Endometrial microvascular endothelial cells (primary cell): ENCODE results near the gene CPT1B. TPM values are rescaled to one million over a fixed set of nuclear protein-coding genes. Genes with fewer than 3 reads are reported as not detected.
"Not testable (repeated sequence)": the region's sequence is repeated elsewhere in the genome, so short reads cannot be mapped to it uniquely, and the experiment has no call there.

Experiments used
- in situ Hi-C: cut with HindIII; loops from 2 replicates; pipeline ENCODE4 v1.10.0; 2017; ENCODE audit warnings: low sequenced_read_pairs, low pct_unique_long_range_greater_than_20kb; ENCODE audit errors: inconsistent ontology term
- total RNA-seq: library from RNA; depleted of rRNA; stranded (reverse); fragments of >200 nt; gene quantifications from one replicate; pipeline ENCODE4 v1.2.3, GENCODE V29; 2015; ENCODE audit errors: inconsistent ontology term

CPT1B gene
- total RNA-seq, 1 donor from 2014 or later = 3.2 TPM

GRCh38 chr22:50533856-50534711 is 44.1 kb downstream of the CPT1B start:
- in situ Hi-C loops = not testable (repeated sequence)

GRCh38 chr22:50532824-50533796 is 45.1 kb downstream of the CPT1B start:
- in situ Hi-C loops = no loop called here

DNA sequence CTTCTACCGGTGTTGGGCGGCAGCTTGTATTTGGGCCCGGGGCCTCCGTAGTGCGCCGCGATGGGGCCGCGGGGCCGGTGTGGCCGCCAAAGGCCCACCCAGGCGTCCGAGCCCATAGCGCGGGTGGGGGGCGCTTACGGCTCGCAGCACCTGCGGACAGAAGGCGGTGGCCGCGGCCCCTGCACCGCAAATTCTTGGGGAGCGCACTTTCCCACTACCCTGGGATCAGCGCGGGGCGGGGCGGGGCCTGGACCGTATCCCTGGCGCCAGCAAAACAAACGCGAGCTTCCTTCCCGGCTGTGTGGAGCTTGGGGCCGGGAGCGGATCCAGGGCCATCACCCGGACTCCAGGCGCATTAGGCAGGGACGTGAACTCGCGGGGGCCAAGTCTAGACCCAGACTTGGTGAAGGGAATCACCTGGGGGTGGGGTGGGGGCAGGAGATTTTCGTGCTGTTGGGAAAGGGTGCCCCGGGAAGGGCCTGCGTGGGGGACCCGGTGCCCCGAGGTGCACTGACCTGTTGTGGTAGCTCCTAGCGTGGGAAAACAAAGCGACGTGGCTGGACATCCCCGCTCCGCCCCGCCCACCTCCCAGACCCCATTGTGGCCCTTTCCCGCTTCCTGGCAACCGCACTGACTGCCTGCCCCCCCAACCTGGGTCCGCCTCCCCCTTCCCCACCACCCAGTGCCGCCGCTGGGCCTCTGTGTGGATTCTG is 46.1 kb downstream of the CPT1B start:
- in situ Hi-C loops = no loop called here

- in situ Hi-C loops = no loop called here
Observed at GRCh38 chr22:50531546-50531961, 46.7 kb downstream of the CPT1B start.

GRCh38 chr22:50530877-50531545 is 47.2 kb downstream of the CPT1B start:
- in situ Hi-C loops = no loop called here

DNA sequence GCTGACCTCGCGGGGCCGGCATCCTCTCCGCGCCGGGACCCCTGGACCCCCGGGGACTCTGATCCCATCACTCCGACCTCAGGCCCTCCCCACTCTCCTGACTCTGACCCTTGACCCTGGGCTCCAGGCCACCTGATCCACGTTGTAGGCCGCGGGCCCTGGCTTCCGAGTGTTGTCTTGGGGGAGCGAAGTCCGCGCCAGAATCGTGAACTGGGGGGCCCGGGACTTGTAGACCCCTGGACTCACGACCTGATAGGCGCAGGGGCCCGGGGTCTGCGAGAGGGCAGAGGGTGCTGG is 47.7 kb downstream of the CPT1B start:
- in situ Hi-C loops = no loop called here

GRCh38 chr22:50529897-50530579 is 48.2 kb downstream of the CPT1B start, which contains the start of gene TYMP:
Gene TYMP (minus strand): TSS chr22:50530012. CDS start chr22:50529709, 303 bp downstream.
- in situ Hi-C loops = no loop called here

GRCh38 chr22:50529416-50529896 is 48.8 kb downstream of the CPT1B start:
- in situ Hi-C loops = no loop called here

GRCh38 chr22:50528682-50529415 is 49.4 kb downstream of the CPT1B start:
- in situ Hi-C loops = no loop called here

- in situ Hi-C loops = no loop called here
Observed at GRCh38 chr22:50527921-50528681, 50.1 kb downstream of the CPT1B start.

DNA sequence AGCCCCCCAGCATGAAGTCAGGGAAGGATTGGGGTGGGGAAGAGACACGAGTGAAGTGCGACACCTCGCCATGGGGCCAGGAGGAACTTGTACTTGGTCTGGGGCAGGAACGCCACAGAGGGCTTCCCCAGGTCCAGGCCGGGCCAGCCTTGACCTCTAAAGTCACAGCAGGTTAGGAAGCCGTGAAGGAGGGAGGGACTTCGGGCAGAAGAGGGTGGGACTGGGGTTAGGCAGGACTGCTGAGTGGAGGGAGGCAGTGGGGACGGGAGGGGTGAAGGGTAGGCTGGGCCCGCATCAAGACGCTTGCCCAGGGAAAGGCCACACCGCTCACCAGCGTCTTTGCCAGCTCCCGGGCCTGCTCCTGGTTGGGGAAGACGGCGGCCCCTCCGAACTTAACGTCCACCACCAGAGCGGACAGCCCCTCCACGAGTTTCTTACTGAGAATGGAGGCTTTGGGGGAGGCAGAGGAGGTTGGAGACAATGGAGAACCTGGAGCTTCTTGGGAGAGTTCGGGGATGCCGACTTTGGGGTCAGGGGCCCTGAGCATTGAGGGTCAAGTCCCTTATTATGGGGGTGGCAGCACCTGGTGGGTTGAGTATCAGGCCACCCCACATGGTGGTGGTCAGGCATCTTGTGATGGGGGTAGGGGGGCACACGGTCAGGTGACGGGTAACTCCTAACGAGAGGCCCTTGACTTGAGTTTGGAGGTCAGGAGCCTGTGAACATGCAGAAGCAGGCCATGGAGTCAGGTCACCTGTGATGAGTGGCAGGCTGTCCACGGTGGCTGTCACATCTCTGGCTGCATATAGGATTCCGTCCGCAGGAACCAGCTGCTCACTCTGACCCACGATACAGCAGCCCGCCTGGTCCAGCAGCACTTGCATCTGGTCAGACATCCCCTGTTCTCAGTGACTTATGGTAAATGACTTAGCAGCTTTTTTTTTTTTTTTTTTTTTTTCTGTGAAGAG is 51.1 kb downstream of the CPT1B start:
- in situ Hi-C loops = no loop called here

- in situ Hi-C loops = no loop called here
Observed at GRCh38 chr22:50526108-50526833, 52.0 kb downstream of the CPT1B start.

DNA sequence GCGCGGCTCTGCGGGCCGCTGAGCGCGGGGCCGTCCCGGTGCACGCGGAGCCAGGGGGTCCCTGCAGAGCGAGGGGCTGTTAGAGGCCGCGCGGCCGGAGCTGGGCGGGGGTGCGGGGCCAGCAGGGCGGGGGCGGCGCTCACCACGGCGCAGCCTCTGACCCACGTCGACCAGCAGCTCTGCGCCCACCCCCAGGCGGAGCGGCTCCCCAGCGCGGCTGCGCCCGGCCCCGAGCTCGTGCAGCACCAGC is 52.4 kb downstream of the CPT1B start:
- in situ Hi-C loops = no loop called here

- in situ Hi-C loops = no loop called here
Observed at GRCh38 chr22:50525104-50525857, 52.9 kb downstream of the CPT1B start, which contains the start of gene SCO2. Gene SCO2 (minus strand): TSS chr22:50525598. CDS start chr22:50524411, 1,187 bp downstream.
